Measurements from ENCODE around the gene MIER2.
"Not testable (repeated sequence)": the region's sequence is repeated elsewhere in the genome, so short reads cannot be mapped to it uniquely, and the experiment has no call there.

Gene MIER2

DNA sequence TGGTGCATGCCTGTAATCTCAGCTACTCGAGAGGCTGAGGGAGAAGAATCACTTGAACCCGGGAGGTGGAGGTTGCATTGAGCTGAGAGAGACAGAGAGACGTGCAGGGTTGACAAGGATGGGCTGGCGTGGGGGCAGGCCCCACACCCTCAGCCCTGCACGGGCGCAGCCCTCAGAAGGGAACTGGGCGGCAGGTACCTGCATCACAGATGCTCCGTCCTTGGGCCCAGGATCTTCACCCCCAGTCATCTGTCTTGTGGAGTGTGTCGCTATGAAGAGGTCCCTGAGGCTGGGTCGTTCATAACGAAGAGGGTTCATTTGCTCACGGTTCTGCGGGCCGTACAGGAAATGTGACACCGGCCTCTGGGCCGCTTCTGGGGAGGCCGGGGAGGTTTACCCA is 44.1 kb upstream of the MIER2 start:
- DNase-seq (ENCODE audit: low spot score): no peak
- peaks cover 0 to 2% (median 0%) of the 10 kb centered on the region in 3 experiments for H3K27me3 ChIP-seq (ENCODE audit: control insufficient read depth in 3 of 3, insufficient read depth in 3 of 3, low read depth in 1 of 3, low read length in 3 of 3)
- H3K9me3 ChIP-seq (replicated peaks in 1 of 2; ENCODE audit: control insufficient read depth in 2 of 2, insufficient read depth in 1 of 2, low read depth in 1 of 2, low read length in 2 of 2): peaks cover 4 to 5% of the 10 kb centered on the region in 2 donors
- no peak overlapping the region for H2BK5ac ChIP-seq (ENCODE audit: low read length)
- no peak overlapping the region for H3K14ac ChIP-seq (ENCODE audit: low read length)
- peak overlapping the region; percentile 99 for H2BK15ac ChIP-seq (ENCODE audit: low read length)
- peak overlapping the region; percentile 12 for H2BK12ac ChIP-seq (ENCODE audit: low read length)
- no peak overlapping the region for H2AFZ ChIP-seq (ENCODE audit: low read length)
- H2BK120ac ChIP-seq (ENCODE audit: low read depth, low read length): no peak overlapping the region
- H3K4ac ChIP-seq (ENCODE audit: low read length): no peak overlapping the region
- H4K91ac ChIP-seq (ENCODE audit: low read depth, low read length, poor library complexity): no peak overlapping the region
- peak overlapping the region; percentile 24 for H3K18ac ChIP-seq (ENCODE audit: low read length)
- peaks cover 0 to 15% of the 10 kb centered on the region in 2 donors for H3K4me1 ChIP-seq (ENCODE audit: control insufficient read depth in 2 of 2, insufficient read depth in 1 of 2, low read depth in 1 of 2, low read length in 2 of 2)
- no peak overlapping the region for H3K4me3 ChIP-seq (ENCODE audit: low read length in 2 of 2)
- H2AK5ac ChIP-seq (ENCODE audit: low read depth, low read length): peak overlapping the region; percentile 42
- no peak overlapping the region for H3K9ac ChIP-seq (ENCODE audit: low read depth, low read length, poor library complexity)
- no peak overlapping the region for H3K27ac ChIP-seq (replicated peaks; ENCODE audit: low read length)
- H3K36me3 ChIP-seq (replicated peaks in 1 of 2; ENCODE audit: control insufficient read depth in 2 of 2, insufficient read depth in 2 of 2, low read length in 2 of 2): no peaks in the 10 kb centered on the region
- no peaks in the 10 kb centered on the region for H3K79me1 ChIP-seq (ENCODE audit: low read depth, low read length)
- no peak overlapping the region for H3K4me2 ChIP-seq (ENCODE audit: insufficient read depth, low read length, poor library complexity, severe bottlenecking)
- H3K23ac ChIP-seq (ENCODE audit: low read depth, low read length, poor library complexity): no peak overlapping the region
- no peak overlapping the region for H4K8ac ChIP-seq (ENCODE audit: low read depth, low read length)
- WGBS, 2 donors (ENCODE audit: extremely low coverage in 2 of 2, insufficient read length in 2 of 2, insufficient replicate concordance in 1 of 2): no CpG with 5 or more reads among the region's 17 CpGs

DNA sequence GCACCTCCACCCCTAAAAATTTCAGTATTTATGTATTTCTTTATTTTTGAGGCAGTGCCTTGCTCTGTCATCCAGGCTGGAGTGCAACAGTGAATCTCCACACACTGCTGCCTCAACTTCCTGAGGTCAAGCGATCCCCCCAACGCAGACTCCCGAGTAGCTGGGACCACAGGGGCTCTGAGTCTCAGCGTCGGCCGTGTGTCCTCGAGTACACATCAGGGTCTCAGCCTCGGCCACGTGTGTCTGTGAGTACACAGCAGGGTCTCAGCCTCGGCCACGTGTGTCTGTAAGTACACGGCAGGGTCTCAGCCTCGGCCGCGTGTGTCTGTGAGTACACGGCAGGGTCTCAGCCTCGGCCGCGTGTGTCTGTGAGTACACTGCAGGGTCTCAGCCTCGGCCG is 43.2 kb upstream of the MIER2 start:
- Histone ChIP-seq H3K27me3 (ENCODE audit: control insufficient read depth in 3 of 3, insufficient read depth in 3 of 3, low read depth in 1 of 3, low read length in 3 of 3) (peaks cover 0 to 2% (median 0%) of the 10 kb centered on the region in 3 experiments), H2BK12ac (ENCODE audit: low read length) (no peak overlapping the region), H3K23ac (ENCODE audit: low read depth, low read length, poor library complexity) (no peak overlapping the region), H3K18ac (ENCODE audit: low read length) (peak overlapping the region; percentile 33), H3K4me2 (ENCODE audit: insufficient read depth, low read length, poor library complexity, severe bottlenecking) (no peak overlapping the region), H3K4ac (ENCODE audit: low read length) (no peak overlapping the region), H3K4me1 (ENCODE audit: control insufficient read depth in 2 of 2, insufficient read depth in 1 of 2, low read depth in 1 of 2, low read length in 2 of 2) (peaks cover 0 to 13% of the 10 kb centered on the region in 2 donors), H3K79me1 (ENCODE audit: low read depth, low read length) (no peaks in the 10 kb centered on the region), H3K9me3 (replicated peaks in 1 of 2; ENCODE audit: control insufficient read depth in 2 of 2, insufficient read depth in 1 of 2, low read depth in 1 of 2, low read length in 2 of 2) (peaks cover 2 to 4% of the 10 kb centered on the region in 2 donors), H3K14ac (ENCODE audit: low read length) (no peak overlapping the region), H3K36me3 (replicated peaks in 1 of 2; ENCODE audit: control insufficient read depth in 2 of 2, insufficient read depth in 2 of 2, low read length in 2 of 2) (no peaks in the 10 kb centered on the region), H3K4me3 (ENCODE audit: low read length in 2 of 2) (no peak overlapping the region), H4K8ac (ENCODE audit: low read depth, low read length) (no peak overlapping the region), H2AK5ac (ENCODE audit: low read depth, low read length) (peak overlapping the region; percentile 6), H2BK5ac (ENCODE audit: low read length) (no peak overlapping the region), H2BK15ac (ENCODE audit: low read length) (no peak overlapping the region), H3K27ac (replicated peaks; ENCODE audit: low read length) (peak overlapping the region; percentile 36), H2BK120ac (ENCODE audit: low read depth, low read length) (peak overlapping the region; percentile 12), H4K91ac (ENCODE audit: low read depth, low read length, poor library complexity) (no peak overlapping the region), H2AFZ (ENCODE audit: low read length) (no peak overlapping the region), H3K9ac (ENCODE audit: low read depth, low read length, poor library complexity) (no peak overlapping the region)
- DNase-seq (ENCODE audit: low spot score): no peak
- no CpG with 5 or more reads among the region's 21 CpGs for WGBS, 2 donors (ENCODE audit: extremely low coverage in 2 of 2, insufficient read length in 2 of 2, insufficient replicate concordance in 1 of 2)

DNA sequence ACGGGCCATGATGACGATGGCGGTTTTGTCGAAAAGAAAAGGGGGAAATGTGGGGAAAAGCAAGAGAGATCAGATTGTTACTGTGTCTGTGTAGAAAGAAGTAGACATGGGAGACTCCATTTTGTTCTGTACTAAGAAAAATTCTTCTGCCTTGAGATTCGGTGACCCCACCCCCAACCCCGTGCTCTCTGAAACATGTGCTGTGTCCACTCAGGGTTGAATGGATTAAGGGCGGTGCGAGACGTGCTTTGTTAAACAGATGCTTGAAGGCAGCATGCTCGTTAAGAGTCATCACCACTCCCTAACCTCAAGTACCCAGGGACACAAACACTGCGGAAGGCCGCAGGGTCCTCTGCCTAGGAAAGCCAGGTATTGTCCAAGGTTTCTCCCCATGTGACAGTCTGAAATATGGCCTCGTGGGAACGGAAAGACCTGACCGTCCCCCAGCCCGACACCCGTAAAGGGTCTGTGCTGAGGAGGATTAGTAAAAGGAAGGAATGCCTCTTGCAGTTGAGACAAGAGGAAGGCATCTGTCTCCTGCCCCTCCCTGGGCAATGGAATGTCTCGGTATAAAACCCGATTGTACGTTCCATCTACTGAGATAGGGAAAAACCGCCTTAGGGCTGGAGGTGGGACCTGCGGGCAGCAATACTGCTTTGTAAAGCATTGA is 42.2 kb upstream of the MIER2 start:
- not testable (repeated sequence) for H3K9ac ChIP-seq (ENCODE audit: low read depth, low read length, poor library complexity); H2BK120ac ChIP-seq (ENCODE audit: low read depth, low read length); H2BK12ac ChIP-seq (ENCODE audit: low read length); H2BK5ac ChIP-seq (ENCODE audit: low read length); H3K23ac ChIP-seq (ENCODE audit: low read depth, low read length, poor library complexity); H3K4me2 ChIP-seq (ENCODE audit: insufficient read depth, low read length, poor library complexity, severe bottlenecking); H3K4ac ChIP-seq (ENCODE audit: low read length); H2BK15ac ChIP-seq (ENCODE audit: low read length); H3K9me3 ChIP-seq (replicated peaks in 1 of 2; ENCODE audit: control insufficient read depth in 2 of 2, insufficient read depth in 1 of 2, low read depth in 1 of 2, low read length in 2 of 2); H3K36me3 ChIP-seq (replicated peaks in 1 of 2; ENCODE audit: control insufficient read depth in 2 of 2, insufficient read depth in 2 of 2, low read length in 2 of 2); H3K14ac ChIP-seq (ENCODE audit: low read length); H3K79me1 ChIP-seq (ENCODE audit: low read depth, low read length); H2AK5ac ChIP-seq (ENCODE audit: low read depth, low read length); H4K91ac ChIP-seq (ENCODE audit: low read depth, low read length, poor library complexity); H4K8ac ChIP-seq (ENCODE audit: low read depth, low read length); H3K4me3 ChIP-seq (ENCODE audit: low read length in 2 of 2); H3K18ac ChIP-seq (ENCODE audit: low read length); DNase-seq (ENCODE audit: low spot score); H3K27me3 ChIP-seq (ENCODE audit: control insufficient read depth in 3 of 3, insufficient read depth in 3 of 3, low read depth in 1 of 3, low read length in 3 of 3)
- no CpG with 5 or more reads among the region's 22 CpGs for WGBS, 2 donors (ENCODE audit: extremely low coverage in 2 of 2, insufficient read length in 2 of 2, insufficient replicate concordance in 1 of 2)
- H3K27ac ChIP-seq (replicated peaks; ENCODE audit: low read length): peak overlapping the region; percentile 59
- peak overlapping the region; percentile 53 for H2AFZ ChIP-seq (ENCODE audit: low read length)
- H3K4me1 ChIP-seq (ENCODE audit: control insufficient read depth in 2 of 2, insufficient read depth in 1 of 2, low read depth in 1 of 2, low read length in 2 of 2): peaks cover 0 to 12% of the 10 kb centered on the region in 2 donors

DNA sequence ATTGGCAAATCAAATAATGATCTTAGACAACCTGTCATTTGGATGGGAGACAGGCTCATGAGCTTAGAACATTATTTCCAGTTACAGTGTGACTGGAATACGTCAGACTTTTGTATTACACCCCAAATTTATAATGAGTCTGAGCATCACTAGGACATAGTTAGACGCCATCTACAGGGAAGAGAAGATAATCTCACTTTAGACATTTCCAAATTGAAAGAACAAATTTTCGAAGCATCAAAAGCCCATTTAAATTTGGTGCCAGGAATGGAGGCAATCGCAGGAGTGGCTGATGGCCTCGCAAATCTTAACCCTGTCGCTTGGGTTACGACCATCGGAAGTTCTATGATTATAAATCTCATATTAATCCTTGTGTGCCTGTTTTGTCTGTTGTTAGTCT is 41.6 kb upstream of the MIER2 start:
- H3K23ac ChIP-seq (ENCODE audit: low read depth, low read length, poor library complexity); H3K36me3 ChIP-seq (replicated peaks in 1 of 2; ENCODE audit: control insufficient read depth in 2 of 2, insufficient read depth in 2 of 2, low read length in 2 of 2); H2BK120ac ChIP-seq (ENCODE audit: low read depth, low read length); H3K9ac ChIP-seq (ENCODE audit: low read depth, low read length, poor library complexity); H3K9me3 ChIP-seq (replicated peaks in 1 of 2; ENCODE audit: control insufficient read depth in 2 of 2, insufficient read depth in 1 of 2, low read depth in 1 of 2, low read length in 2 of 2); H4K91ac ChIP-seq (ENCODE audit: low read depth, low read length, poor library complexity); H3K18ac ChIP-seq (ENCODE audit: low read length); H3K27me3 ChIP-seq (ENCODE audit: control insufficient read depth in 3 of 3, insufficient read depth in 3 of 3, low read depth in 1 of 3, low read length in 3 of 3); H3K4ac ChIP-seq (ENCODE audit: low read length); H4K8ac ChIP-seq (ENCODE audit: low read depth, low read length); H3K4me3 ChIP-seq (ENCODE audit: low read length in 2 of 2); H3K4me2 ChIP-seq (ENCODE audit: insufficient read depth, low read length, poor library complexity, severe bottlenecking); H2AK5ac ChIP-seq (ENCODE audit: low read depth, low read length); DNase-seq (ENCODE audit: low spot score); H3K14ac ChIP-seq (ENCODE audit: low read length); H2BK12ac ChIP-seq (ENCODE audit: low read length); H2BK5ac ChIP-seq (ENCODE audit: low read length); H2BK15ac ChIP-seq (ENCODE audit: low read length); H3K79me1 ChIP-seq (ENCODE audit: low read depth, low read length): not testable (repeated sequence)
- Histone ChIP-seq H3K27ac (replicated peaks; ENCODE audit: low read length) (peak overlapping the region; percentile 59), H2AFZ (ENCODE audit: low read length) (peak overlapping the region; percentile 53), H3K4me1 (ENCODE audit: control insufficient read depth in 2 of 2, insufficient read depth in 1 of 2, low read depth in 1 of 2, low read length in 2 of 2) (peaks cover 0 to 12% of the 10 kb centered on the region in 2 donors)
- no CpG with 5 or more reads among the region's 8 CpGs for WGBS, 2 donors (ENCODE audit: extremely low coverage in 2 of 2, insufficient read length in 2 of 2, insufficient replicate concordance in 1 of 2)
